EH (cell line): ENCODE results near the gene C4BPA.

Experiments used
- DNase-seq: peaks from one replicate; pipeline ENCODE4 v3.0.0-alpha.2; 2015; ENCODE audit warnings: low read depth

C4BPA gene

GRCh38 chr1:207103892-207104373 lies at the start of gene C4BPA:
Gene C4BPA, plus strand, starts transcription at chr1:207104233. Its CDS starts 8,793 bp downstream, at chr1:207113026.
- DNase-seq, result no peak

GRCh38 chr1:207054491-207054890 lies 49.5 kb upstream of the C4BPA start:
- DNase-seq, result no peak

GRCh38 chr1:207055386-207056001 lies 48.5 kb upstream of the C4BPA start:
- no peak for DNase-seq

- no peak for DNase-seq
These were observed 47.4 kb upstream of the C4BPA start for GRCh38 chr1:207056673-207057072.

GRCh38 chr1:207058252-207058651 lies 45.8 kb upstream of the C4BPA start:
- DNase-seq, result no peak

- DNase-seq, result no peak
These were observed 44.9 kb upstream of the C4BPA start for GRCh38 chr1:207058878-207059867.

GRCh38 chr1:207059881-207060280 lies 44.2 kb upstream of the C4BPA start:
- DNase-seq, result no peak

- DNase-seq, result no peak
These were observed 43.4 kb upstream of the C4BPA start for GRCh38 chr1:207060596-207060995.

- no peak for DNase-seq
These were observed 42.0 kb upstream of the C4BPA start for GRCh38 chr1:207062058-207062457.

- no peak for DNase-seq
These were observed 41.0 kb upstream of the C4BPA start for GRCh38 chr1:207063014-207063413.

GRCh38 chr1:207064561-207064960 lies 39.5 kb upstream of the C4BPA start:
- DNase-seq, result no peak

- no peak for DNase-seq
These were observed 36.8 kb upstream of the C4BPA start for GRCh38 chr1:207067185-207067584.

- DNase-seq, result no peak
These were observed 36.4 kb upstream of the C4BPA start for GRCh38 chr1:207067665-207068064.

- DNase-seq, result no peak
These were observed 35.0 kb upstream of the C4BPA start for GRCh38 chr1:207069061-207069460.

- no peak for DNase-seq
These were observed 34.1 kb upstream of the C4BPA start for GRCh38 chr1:207069858-207070506.

- no peak for DNase-seq
These were observed 33.2 kb upstream of the C4BPA start for GRCh38 chr1:207070811-207071210.

GRCh38 chr1:207071426-207071825 lies 32.6 kb upstream of the C4BPA start:
- no peak for DNase-seq

GRCh38 chr1:207072233-207072632 lies 31.8 kb upstream of the C4BPA start:
- no peak for DNase-seq

- peak; percentile 13 for DNase-seq
These were observed 29.9 kb upstream of the C4BPA start for GRCh38 chr1:207073906-207074820.

GRCh38 chr1:207076181-207076955 lies 27.7 kb upstream of the C4BPA start:
- peak; percentile 43 for DNase-seq

- DNase-seq, result no peak
These were observed 27.0 kb upstream of the C4BPA start for GRCh38 chr1:207077012-207077411.
